NCI-H2171 treated with DMSO at 0.1 percent for 48 hours (cell line): ENCODE measurements around the gene ROM1.
"Not testable (repeated sequence)": the region's sequence is repeated elsewhere in the genome, so short reads cannot be mapped to it uniquely, and the experiment has no call there.

ENCODE experiments used
- DNase-seq: peaks from one replicate; lab custom pipeline; 2025; lab: John Stamatoyannopoulos, UW

ROM1 gene

DNA sequence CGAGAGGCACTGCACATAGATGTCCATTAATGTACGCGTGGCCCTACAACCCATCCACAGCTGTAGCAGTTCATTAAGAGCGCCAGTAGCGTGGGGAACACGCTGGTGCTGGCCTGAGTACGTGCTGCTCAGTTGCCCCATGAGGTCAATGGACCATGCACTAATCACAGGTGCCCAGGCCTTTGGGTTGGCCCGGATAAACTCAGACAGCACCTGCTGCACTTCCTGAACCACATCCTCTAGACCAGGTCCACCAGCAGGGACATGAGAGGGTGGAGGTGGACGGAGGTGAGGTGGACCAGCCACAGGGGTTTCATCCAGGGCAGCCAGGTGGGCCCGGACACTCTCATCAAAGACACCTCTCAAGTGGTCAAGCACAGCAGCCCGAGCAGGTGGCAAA is 36.4 kb downstream of the ROM1 start:
- DNase-seq, result no peak

DNA sequence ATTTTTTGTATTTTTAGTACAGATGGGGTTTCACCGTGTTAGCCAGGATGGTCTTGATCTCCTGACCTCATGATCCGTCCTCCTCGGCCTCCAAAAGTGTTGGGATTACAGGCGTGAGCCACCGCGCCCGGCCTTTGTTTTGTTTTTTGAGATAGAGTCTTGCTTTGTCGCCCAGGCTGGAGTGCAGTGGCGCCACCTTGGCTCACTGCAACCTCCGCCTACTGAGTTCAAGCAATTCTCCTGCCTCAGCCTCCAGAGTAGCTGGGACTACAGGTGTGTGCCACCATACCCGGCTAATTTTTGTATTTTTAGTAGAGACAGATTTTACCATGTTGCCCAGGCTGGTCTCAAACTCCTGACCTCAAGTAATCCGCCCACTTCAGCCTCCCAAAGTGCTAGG is 37.2 kb downstream of the ROM1 start:
- DNase-seq, result not testable (repeated sequence)

DNA sequence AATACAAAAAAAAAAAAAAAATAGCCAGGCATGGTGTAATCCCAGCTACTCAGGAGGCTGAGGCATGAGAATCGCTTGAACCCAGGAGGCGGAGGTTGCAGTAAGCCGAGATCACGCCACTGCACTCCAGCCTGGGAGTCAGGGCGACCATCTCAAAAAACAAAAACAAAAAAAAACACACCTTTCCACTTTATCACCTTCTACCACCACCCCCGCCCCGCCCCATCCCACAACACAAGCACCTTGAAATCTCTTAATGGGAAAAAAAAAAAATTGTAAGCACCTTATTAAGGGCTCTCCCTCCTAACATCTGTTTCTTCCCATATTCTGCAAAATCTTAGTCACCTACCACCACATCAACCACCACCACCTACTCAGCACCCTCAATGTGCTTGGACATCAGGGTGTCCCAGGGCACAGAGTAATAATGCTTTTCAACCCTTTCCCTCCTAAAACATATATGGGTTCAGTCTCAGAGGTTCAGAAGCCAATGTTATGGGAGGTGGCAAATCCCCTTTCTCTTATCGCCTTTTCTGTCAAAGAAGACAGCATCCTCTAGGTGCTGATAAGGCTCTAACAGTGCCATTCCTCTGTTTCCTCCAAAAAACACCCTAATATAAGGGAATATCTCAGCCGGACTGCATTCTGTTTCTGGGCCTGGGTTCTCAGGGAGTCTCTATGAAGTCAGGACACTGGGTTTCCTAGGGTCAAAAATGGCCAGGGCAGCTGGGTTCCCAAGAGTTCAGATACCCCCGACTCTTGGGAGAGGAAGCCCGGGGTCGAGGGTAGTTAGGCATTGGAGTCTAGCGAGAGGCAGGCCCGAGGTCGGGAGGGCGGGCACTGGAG is 39.3 kb downstream of the ROM1 start:
- DNase-seq, result no peak

DNA sequence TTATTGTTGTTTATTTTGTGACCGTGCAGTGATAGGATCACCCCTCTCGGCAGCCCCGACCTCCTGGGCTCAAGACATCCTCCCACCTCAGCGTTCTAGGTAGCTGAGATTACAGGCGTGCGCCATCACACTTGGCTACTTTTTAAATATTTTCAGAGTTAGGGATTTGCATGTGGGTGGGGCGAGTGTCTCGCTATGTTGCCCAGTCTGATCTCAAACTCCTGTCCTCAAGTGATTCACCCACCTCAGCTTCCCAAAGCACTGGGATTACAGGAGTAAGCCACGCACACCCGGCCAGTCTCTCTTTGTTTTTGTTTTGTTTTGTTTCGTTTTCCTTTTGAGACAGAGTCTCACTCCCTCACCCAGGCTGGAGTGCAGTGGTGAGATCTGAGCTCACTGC is 41.2 kb downstream of the ROM1 start:
- no peak for DNase-seq

DNA sequence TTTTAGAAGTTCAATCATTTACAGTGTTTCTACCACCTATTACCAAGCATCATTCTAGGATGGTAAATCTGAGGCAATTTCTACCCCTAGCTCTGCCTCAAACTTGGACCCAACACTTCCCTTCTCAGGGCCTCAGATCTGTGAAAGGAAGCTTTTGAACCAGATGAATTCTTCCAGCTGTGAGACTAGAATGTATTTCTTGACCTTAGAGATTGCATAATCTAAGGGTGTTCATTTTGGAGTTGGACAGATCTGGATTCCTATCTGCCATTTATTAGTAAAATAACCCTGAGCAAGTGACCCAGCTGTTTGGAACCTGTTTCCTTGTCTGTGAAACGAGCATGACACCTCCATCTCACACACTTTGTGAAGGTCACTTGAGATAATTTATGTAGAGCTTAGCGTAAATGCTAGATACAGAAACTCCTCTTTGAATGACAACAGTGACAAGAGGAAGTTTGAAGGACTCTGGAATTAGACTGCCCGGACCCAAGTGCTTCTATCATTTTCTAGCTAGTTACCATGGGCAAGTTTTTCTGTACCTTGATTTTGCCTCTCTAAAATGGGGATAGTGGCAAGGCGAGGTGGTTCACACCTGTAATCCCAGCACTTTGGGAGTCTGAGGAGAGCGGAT is 43.9 kb downstream of the ROM1 start:
- no peak for DNase-seq

DNA sequence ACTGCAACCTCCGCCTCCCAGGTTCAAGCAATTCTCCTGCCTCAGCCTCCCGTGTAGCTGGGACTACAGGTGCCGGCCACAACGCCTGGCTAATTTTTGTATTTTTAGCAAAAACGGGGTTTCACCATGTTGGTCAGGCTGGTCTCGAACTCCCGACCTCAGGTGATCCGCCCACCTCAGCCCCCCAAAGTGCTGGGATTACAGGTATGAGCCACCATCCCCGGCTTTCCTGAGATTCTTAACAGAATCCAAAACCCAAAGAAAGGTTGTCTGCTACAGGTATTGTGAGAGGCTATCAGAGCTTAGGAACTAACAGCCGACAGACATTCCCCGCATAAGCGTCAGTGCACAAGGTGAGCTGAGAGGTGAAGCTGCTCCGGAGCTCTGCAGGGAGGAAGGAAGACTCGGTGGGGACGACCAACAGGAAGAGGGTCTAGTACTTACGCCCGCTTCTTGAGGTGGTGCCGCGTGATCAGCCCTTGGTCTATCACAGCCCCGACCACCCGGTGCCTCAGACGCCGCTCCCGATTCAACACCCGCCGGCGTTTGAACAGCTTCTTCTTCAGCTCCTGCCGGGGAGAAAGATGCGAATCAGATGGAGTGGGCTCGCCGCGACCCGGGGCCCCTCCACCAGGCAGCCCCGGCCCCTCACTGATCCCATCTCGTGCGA is 51.5 kb downstream of the ROM1 start:
- DNase-seq, result peak; percentile 88
